ENCODE data around the gene SINHCAF. TPM values are rescaled to one million over a fixed set of nuclear protein-coding genes. Genes with fewer than 3 reads are reported as not detected.
"Not testable (repeated sequence)": the region's sequence is repeated elsewhere in the genome, so short reads cannot be mapped to it uniquely, and the experiment has no call there.

Gene SINHCAF
- total RNA-seq, 8 experiments from 2014 or later, result 24.7 to 194 (median 74.6) TPM

DNA sequence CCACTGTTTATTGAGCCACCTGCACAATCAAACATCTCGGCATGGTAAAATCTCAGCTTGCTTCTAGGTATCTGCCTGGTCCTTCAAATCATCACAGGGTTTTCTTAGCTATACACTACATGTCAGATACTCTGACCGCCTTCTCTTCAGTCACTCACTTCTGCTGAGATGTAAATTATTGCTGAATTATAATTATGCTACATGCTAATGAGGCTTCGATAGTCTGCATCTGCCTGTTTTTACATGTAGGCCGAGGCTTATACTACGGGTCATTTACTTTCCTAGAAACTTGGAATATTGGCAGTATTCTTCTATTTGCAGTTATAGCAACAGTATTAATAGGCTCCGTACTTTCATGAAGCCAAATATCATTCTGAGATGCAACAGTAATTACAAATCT lies 77.6 kb downstream of the SINHCAF start:
- H3K4me3 ChIP-seq, result no peak overlapping the region
- peak in 2 of 8 experiments; percentile 68 to 69 for ATAC-seq (replicated peaks in 6 of 8)
- no peaks in the 10 kb centered on the region for H3K4me1 ChIP-seq (replicated peaks in 1 of 2)
- WGBS, 10 experiments, result 33 to 96% (median 80%) methylated on average over 2 to 6 of the region's 6 CpGs
- in situ Hi-C loops (cut with MboI; ENCODE audit: low pct_unique_long_range_greater_than_20kb in 2 of 9, low sequenced_read_pairs in 9 of 9, unreplicated experiment in 9 of 9), result loop anchor here in 3 of 9 experiments (25.0 kb wide), 2 partner anchors 386 to 411 kb away; no protein-coding TSS in a partner anchor
- H3K27ac ChIP-seq, result no peak overlapping the region

DNA sequence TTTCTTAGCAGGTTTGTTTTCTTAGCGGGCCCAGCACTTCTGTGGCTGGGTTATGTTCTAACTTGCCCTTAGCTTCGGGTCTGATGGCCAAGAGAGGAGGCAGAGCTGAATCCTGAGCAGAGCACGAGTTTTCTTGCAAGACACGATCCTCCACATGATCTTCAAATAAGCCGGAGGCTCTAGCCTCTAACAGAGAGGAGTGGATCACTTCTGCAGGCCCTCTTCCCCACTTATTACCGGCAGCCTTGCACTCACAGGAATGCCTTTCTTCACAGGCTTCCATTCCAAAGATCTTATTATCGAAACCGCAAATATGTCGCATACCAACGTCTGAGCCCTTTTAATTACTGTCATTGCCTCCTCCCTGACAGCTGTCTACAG lies 79.5 kb downstream of the SINHCAF start:
- H3K4me1 ChIP-seq (replicated peaks in 1 of 2), result no peaks in the 10 kb centered on the region
- H3K27ac ChIP-seq, result no peak overlapping the region
- in situ Hi-C loops (cut with MboI; ENCODE audit: low pct_unique_long_range_greater_than_20kb in 2 of 9, low sequenced_read_pairs in 9 of 9, unreplicated experiment in 9 of 9), result loop anchor here in 3 of 9 experiments (25.0 kb wide), 2 partner anchors 384 to 409 kb away; no protein-coding TSS in a partner anchor
- H3K4me3 ChIP-seq, result no peak overlapping the region
- no peak for ATAC-seq (replicated peaks in 6 of 8)
- 50 to 89% (median 68%) methylated on average over 2 to 10 of the region's 10 CpGs; no CpG with 5 or more reads in 2 of the 10 experiments for WGBS, 10 experiments

DNA sequence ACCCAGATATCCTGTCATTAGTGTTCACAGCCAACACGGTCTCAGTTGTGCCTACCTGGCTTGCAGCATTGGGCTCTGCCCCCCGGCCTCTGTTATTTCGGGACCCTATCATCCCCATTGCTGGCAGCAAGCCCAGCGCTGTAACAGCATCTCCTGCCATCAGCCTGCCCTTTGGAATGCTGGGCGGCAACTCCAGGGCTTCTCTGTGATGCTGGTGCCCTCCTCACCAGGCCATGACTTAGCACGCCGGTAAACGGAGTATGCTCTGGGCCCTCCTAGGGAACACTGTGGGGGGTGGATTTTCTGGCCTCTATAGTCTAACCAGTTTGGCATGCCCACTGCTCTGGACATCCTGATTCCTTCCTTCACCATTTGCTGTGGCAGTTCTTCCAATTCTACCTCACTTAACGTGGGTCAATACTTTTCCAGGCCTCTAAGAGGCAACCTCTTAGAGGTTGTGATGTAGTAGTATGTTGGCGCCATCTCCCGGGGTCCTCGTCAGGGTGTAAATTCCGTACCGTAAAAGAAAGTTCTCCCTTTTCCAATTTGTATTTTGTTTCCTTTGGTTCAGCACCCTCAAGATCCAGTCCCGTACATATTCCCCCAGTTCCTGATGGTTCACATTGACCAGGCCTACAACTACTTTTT lies 80.0 kb downstream of the SINHCAF start:
- peak in 2 of 8 experiments; percentile 26 to 65 for ATAC-seq (replicated peaks in 6 of 8)
- in situ Hi-C loops (cut with MboI; ENCODE audit: low pct_unique_long_range_greater_than_20kb in 2 of 9, low sequenced_read_pairs in 9 of 9, unreplicated experiment in 9 of 9), result loop anchor here in 3 of 9 experiments (25.0 kb wide), 2 partner anchors 384 to 409 kb away; no protein-coding TSS in a partner anchor
- Histone ChIP-seq H3K4me3 (no peak overlapping the region), H3K27ac (no peak overlapping the region), H3K4me1 (replicated peaks in 1 of 2) (no peaks in the 10 kb centered on the region)
- WGBS, 10 experiments, result 67 to 100% (median 84%) methylated on average over 1 to 15 of the region's 15 CpGs; no CpG with 5 or more reads in 1 of the 10 experiments

DNA sequence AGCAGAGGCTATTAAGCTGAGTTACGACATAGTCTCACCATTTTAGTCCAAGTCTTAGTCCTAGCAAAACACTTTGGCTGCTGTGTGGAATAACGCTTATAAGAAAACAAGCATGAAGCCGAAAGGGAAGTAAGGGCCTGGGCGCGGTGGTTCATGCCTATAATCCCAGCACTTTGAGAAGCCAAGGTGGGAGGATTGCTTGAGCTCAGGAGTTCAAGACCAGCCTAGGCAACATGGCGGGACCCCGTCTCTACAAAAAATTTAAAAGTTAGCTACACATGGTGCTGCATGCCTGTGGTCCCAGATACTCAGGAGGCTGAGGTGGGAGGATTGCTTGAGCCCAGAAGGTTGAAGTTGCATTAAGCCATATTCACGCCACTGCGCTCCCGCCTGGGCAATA lies 83.5 kb downstream of the SINHCAF start:
- in situ Hi-C loops (cut with MboI; ENCODE audit: low pct_unique_long_range_greater_than_20kb in 2 of 9, low sequenced_read_pairs in 9 of 9, unreplicated experiment in 9 of 9), result loop anchor here in 3 of 9 experiments (25.0 kb wide), 2 partner anchors 380 to 405 kb away; no protein-coding TSS in a partner anchor

DNA sequence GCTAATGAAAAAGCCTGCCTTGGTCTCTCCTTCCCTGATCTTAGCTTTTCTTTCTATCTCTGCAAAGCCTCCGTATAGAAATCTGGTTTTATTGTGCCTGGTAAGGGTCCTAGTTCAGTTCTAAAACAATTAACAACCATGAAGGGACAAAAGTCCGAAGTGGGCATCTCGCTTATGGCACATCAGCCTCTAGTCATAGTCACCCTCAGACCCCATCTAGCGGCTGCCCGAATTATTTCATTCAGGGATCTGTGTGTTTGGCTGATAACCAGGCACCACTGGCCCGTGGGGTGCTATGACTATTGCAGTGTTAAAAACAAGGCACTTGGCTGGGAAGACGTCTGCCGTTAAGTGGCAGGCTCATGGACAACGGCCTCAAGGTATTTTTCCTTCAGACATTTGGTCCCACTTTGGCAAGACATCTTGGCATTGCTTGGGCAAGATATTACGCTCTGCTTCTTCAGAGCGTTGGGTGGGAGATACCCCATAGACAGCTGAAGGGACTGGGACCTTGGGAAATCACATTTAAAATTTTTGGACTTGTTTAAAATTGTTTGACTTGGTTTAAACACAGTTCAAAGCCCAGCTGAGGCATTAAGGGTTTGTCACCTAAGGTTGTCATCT lies 87.1 kb downstream of the SINHCAF start:
- peak; percentile 62 to 88 (median 72) for ATAC-seq (replicated peaks in 6 of 8)
- in situ Hi-C loops (cut with MboI; ENCODE audit: low pct_unique_long_range_greater_than_20kb in 2 of 9, low sequenced_read_pairs in 9 of 9, unreplicated experiment in 9 of 9), result loop anchor here in 3 of 9 experiments (25.0 kb wide), 2 partner anchors 377 to 402 kb away; no protein-coding TSS in a partner anchor
- H3K27ac ChIP-seq, result no peak overlapping the region
- 0 to 27% (median 22%) methylated on average over 1 to 11 of the region's 11 CpGs; no CpG with 5 or more reads in 1 of the 10 experiments for WGBS, 10 experiments
- H3K4me1 ChIP-seq (replicated peaks in 1 of 2), result peaks cover 0 to 4% of the 10 kb centered on the region in 2 donors
- H3K4me3 ChIP-seq, result no peak overlapping the region

More for the DNA sequence above, 83.5 kb downstream of the SINHCAF start:
- WGBS, 10 experiments, result 81 to 100% (median 87%) methylated on average over 3 to 10 of the region's 10 CpGs; no CpG with 5 or more reads in 1 of the 10 experiments
- ATAC-seq (replicated peaks in 6 of 8); H3K4me3 ChIP-seq; H3K4me1 ChIP-seq (replicated peaks in 1 of 2); H3K27ac ChIP-seq: not testable (repeated sequence)

DNA sequence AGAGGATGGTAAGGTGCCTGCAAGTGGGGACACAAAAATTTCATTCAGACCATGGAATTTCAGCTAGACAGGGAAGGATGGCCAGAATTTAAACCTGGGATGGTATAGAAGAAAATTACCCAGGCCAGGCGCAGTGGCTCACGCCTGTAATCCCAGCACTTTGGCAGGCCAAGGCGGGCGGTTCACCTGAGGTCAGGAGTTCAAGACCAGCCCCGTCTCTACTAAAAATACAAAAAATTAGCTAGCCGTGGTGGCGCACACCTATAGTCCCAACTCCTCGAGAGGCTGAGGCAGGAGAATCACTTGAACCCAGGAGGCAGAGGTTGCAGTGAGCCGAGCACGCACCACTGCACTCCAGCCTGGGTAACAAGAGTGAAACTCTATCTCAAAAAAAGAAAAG lies 87.6 kb downstream of the SINHCAF start:
- not testable (repeated sequence) for H3K4me3 ChIP-seq
- in situ Hi-C loops (cut with MboI; ENCODE audit: low pct_unique_long_range_greater_than_20kb in 2 of 9, low sequenced_read_pairs in 9 of 9, unreplicated experiment in 9 of 9), result loop anchor here in 3 of 9 experiments (25.0 kb wide), 2 partner anchors 376 to 401 kb away; no protein-coding TSS in a partner anchor
- ATAC-seq (replicated peaks in 6 of 8), result peak in 1 of 8 experiments; percentile 24

DNA sequence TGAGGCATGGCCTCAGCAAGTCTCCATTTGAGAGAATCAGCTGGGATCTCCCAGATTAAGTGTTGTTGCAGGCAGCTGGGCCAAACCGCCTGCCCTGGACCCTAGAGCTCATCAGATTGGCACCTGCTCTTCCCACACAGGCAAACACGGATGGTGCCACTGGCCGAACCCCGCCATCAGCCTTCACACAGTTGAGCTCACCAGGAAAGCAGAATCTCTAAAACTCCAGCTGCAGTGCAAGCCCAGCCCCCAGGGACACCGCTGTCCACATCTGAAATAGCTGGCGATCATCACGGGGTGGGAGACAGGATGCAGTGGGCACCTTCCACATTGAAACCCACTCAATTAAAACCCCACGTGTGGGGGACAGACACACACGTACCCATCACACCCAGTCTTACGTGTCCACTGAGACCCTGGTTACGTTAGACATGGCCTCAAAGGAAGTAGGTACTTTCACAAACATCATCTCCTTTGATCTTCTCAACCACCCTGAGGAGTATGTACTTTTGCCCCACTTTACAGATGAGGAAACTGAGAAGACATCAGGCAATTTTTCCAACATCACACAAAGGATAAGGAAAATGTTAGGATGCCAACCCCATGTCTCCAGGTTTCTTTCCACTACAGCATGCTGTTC lies 88.8 kb downstream of the SINHCAF start:
- in situ Hi-C loops (cut with MboI; ENCODE audit: low pct_unique_long_range_greater_than_20kb in 2 of 9, low sequenced_read_pairs in 9 of 9, unreplicated experiment in 9 of 9), result loop anchor here in 3 of 9 experiments (25.0 kb wide), 2 partner anchors 375 to 400 kb away; no protein-coding TSS in a partner anchor
- Histone ChIP-seq H3K4me1 (replicated peaks in 1 of 2) (peaks cover 0 to 4% of the 10 kb centered on the region in 2 donors), H3K27ac (no peak overlapping the region), H3K4me3 (no peak overlapping the region)
- ATAC-seq (replicated peaks in 6 of 8), result no peak
- WGBS, 10 experiments, result 43 to 100% (median 87%) methylated on average over 2 to 9 of the region's 11 CpGs; no CpG with 5 or more reads in 2 of the 10 experiments

More for the DNA sequence above, 87.6 kb downstream of the SINHCAF start:
- not testable (repeated sequence) for H3K27ac ChIP-seq; H3K4me1 ChIP-seq (replicated peaks in 1 of 2)
- 27 to 100% (median 73%) methylated on average over 1 to 10 of the region's 10 CpGs; no CpG with 5 or more reads in 2 of the 10 experiments for WGBS, 10 experiments

DNA sequence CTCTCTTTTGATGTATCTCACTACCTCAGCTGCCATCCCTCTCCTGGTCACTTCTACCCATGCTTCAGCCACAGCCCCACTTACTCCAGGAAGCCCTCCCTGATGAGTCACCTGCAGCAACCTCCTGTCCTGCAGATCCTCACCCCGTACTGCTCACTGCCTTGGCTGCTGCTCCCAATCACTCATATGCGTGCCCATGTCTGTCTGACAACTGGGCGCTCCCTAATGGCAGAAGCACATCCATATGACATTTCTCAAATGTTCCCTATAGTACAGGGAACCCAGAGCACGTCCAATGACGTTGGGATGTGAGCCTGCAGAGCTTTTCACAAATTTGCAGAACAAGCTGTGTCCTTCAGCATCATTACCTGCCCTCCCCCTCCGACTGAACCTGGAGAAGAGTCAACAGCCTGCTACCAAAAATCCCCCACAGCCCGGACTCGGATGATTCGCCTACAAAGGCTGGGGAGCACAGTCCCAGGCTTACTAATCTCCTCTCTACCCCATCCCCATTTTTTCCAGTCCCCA lies 90.0 kb downstream of the SINHCAF start:
- in situ Hi-C loops (cut with MboI; ENCODE audit: low pct_unique_long_range_greater_than_20kb in 2 of 9, low sequenced_read_pairs in 9 of 9, unreplicated experiment in 9 of 9), result loop anchor here in 3 of 9 experiments (25.0 kb wide), 2 partner anchors 374 to 399 kb away; no protein-coding TSS in a partner anchor
- peaks cover 0 to 4% of the 10 kb centered on the region in 2 donors for H3K4me1 ChIP-seq (replicated peaks in 1 of 2)
- no peak overlapping the region for H3K27ac ChIP-seq
- WGBS, 10 experiments, result 40 to 90% (median 64%) methylated on average over 2 to 7 of the region's 9 CpGs; no CpG with 5 or more reads in 1 of the 10 experiments
- no peak overlapping the region for H3K4me3 ChIP-seq
- no peak for ATAC-seq (replicated peaks in 6 of 8)

DNA sequence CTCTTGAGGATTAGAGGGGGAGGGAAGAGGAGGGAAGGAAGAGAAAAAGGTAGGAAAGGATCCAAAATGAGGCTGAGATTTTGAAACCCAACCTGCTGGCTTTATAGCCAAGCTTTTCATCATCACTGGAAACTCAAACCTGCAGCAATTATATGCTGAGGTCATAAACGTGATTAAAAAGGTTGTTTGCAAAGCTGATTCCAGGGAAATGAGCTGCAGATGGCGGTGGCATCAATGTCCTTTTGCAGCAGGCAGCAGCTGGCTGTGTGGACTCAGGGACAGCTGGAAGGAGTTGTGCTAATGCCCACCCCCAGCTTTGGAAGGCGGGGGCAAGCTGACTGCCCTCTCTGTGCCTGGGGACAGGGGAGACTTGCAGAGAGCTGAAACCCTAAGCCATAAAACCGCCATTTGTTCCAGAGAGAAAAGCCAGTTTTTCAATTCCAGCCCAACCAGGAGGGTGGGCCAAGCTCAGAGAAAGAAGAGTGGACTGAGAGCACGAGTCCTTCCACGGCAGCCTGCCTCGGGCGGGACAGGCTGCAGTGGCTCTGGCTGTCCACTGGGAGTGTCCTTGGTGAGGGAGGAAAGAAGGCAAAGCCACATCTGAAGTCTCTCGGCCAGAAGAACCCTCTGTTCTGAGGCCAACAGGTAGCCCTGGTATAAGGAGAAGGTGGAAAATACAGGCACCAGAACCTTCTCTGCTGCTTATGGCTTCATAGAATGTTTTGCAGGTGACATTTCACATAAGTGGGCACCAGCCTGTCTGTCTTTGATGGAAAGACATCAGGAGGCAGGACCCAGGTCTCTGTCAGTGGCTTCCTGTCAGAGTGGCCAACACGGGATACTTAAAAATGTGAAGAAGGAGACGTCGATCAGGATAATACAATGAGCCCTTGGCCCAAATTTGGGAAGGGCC lies 90.7 kb downstream of the SINHCAF start:
- ATAC-seq (replicated peaks in 6 of 8), result peak; percentile 88 to 97 (median 91)
- WGBS, 10 experiments, result 0 to 72% (median 29%) methylated on average over 1 to 8 of the region's 12 CpGs; no CpG with 5 or more reads in 3 of the 10 experiments
- peaks cover 0 to 4% of the 10 kb centered on the region in 2 donors for H3K4me1 ChIP-seq (replicated peaks in 1 of 2)
- H3K27ac ChIP-seq, result no peak overlapping the region
- in situ Hi-C loops (cut with MboI; ENCODE audit: low pct_unique_long_range_greater_than_20kb in 2 of 9, low sequenced_read_pairs in 9 of 9, unreplicated experiment in 9 of 9), result loop anchor here in 3 of 9 experiments (25.0 kb wide), 2 partner anchors 373 to 398 kb away; no protein-coding TSS in a partner anchor
- H3K4me3 ChIP-seq, result no peak overlapping the region

DNA sequence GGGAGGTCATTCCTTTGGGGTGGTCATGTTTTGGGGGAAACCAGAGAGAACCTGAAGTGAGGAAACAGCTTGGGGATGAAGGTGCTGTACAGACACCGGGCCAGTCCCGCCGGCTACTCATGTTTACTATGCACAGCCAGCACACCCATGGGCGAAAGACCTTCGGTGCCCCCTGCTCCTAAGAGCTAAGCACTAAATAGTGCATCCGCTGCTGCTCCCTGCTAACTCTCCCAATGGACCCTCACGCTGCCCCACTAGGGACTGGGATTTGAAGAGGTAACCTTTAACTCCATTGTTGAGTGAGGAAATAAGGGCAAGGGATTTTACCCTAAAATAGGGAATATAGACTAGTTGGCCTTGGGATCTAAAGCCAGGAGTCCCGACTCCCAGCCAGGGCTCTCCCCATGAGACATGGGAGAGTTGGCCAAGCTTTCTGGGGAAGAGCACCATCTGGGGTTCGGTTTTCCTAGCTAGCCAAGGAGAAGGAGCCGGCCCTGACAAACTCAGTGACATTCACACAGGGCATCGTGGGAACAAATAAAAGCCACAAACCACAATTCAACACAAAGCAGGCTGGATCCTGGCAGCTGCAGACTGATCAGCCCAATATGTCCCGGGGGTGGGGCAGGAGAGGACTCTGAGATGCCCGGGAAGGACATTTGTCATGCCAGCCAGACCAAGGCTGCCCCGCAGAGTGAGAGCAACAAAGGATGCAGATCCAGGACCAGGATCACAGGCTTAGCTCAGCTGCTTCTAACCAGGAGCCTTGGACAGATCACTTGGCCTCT lies 91.7 kb downstream of the SINHCAF start:
- Histone ChIP-seq H3K27ac (no peak overlapping the region), H3K4me3 (no peak overlapping the region), H3K4me1 (replicated peaks in 1 of 2) (peaks cover 0 to 4% of the 10 kb centered on the region in 2 donors)
- 0 to 83% (median 71%) methylated on average over 1 to 12 of the region's 14 CpGs; no CpG with 5 or more reads in 2 of the 10 experiments for WGBS, 10 experiments
- peak in 5 of 8 experiments; percentile 17 to 57 (median 49) for ATAC-seq (replicated peaks in 6 of 8)
- in situ Hi-C loops (cut with MboI; ENCODE audit: low pct_unique_long_range_greater_than_20kb in 2 of 9, low sequenced_read_pairs in 9 of 9, unreplicated experiment in 9 of 9), result loop anchor here in 3 of 9 experiments (25.0 kb wide), 2 partner anchors 372 to 397 kb away; no protein-coding TSS in a partner anchor

Measured in motor neuron (in vitro differentiated cells).